ENCODE data around the gene RAP1GAP. TPM values are rescaled to one million over a fixed set of nuclear protein-coding genes. Genes with fewer than 3 reads are reported as not detected.

Gene RAP1GAP
- total RNA-seq, 1 donor from 2014 or later = 1.1 TPM

- FAIRE-seq (no peak), DNase-seq (ENCODE audit: low read depth) (no peak)
- no peak overlapping the region for H3K4me3 ChIP-seq (ENCODE audit: low read depth, low read length)
- TF ChIP-seq, protein P1, sequence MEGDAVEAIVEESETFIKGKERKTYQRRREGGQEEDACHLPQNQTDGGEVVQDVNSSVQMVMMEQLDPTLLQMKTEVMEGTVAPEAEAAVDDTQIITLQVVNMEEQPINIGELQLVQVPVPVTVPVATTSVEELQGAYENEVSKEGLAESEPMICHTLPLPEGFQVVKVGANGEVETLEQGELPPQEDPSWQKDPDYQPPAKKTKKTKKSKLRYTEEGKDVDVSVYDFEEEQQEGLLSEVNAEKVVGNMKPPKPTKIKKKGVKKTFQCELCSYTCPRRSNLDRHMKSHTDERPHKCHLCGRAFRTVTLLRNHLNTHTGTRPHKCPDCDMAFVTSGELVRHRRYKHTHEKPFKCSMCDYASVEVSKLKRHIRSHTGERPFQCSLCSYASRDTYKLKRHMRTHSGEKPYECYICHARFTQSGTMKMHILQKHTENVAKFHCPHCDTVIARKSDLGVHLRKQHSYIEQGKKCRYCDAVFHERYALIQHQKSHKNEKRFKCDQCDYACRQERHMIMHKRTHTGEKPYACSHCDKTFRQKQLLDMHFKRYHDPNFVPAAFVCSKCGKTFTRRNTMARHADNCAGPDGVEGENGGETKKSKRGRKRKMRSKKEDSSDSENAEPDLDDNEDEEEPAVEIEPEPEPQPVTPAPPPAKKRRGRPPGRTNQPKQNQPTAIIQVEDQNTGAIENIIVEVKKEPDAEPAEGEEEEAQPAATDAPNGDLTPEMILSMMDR (IDR thresholded peaks at IDR 0.05; ENCODE audit: insufficient read depth, low read length, severe bottlenecking) = no peak
- H3K27me3 ChIP-seq (ENCODE audit: control insufficient read depth, insufficient read depth, low read length) = peaks cover 9% of the 10 kb centered on the region
- no peaks in the 10 kb centered on the region for H3K36me3 ChIP-seq (ENCODE audit: control insufficient read depth, insufficient read depth, low read length)
These were observed 18.8 kb downstream of the RAP1GAP start for GRCh38 chr1:21650400-21650799.

- Histone ChIP-seq H3K36me3 (ENCODE audit: control insufficient read depth, insufficient read depth, low read length) (no peaks in the 10 kb centered on the region), H3K4me3 (ENCODE audit: low read depth, low read length) (no peak overlapping the region), H3K27me3 (ENCODE audit: control insufficient read depth, insufficient read depth, low read length) (peaks cover 9% of the 10 kb centered on the region)
- FAIRE-seq (no peak), DNase-seq (ENCODE audit: low read depth) (no peak)
- TF ChIP-seq, protein P1 (IDR thresholded peaks at IDR 0.05; ENCODE audit: insufficient read depth, low read length, severe bottlenecking) = no peak
These were observed 19.8 kb downstream of the RAP1GAP start for GRCh38 chr1:21649315-21649714.

- no peaks in the 10 kb centered on the region for H3K36me3 ChIP-seq (ENCODE audit: control insufficient read depth, insufficient read depth, low read length)
- peaks cover 9% of the 10 kb centered on the region for H3K27me3 ChIP-seq (ENCODE audit: control insufficient read depth, insufficient read depth, low read length)
- TF ChIP-seq, protein P1 (IDR thresholded peaks at IDR 0.05; ENCODE audit: insufficient read depth, low read length, severe bottlenecking) = no peak
- DNase-seq (ENCODE audit: low read depth) (no peak), FAIRE-seq (no peak)
- H3K4me3 ChIP-seq (ENCODE audit: low read depth, low read length) = no peak overlapping the region
These were observed 20.4 kb downstream of the RAP1GAP start for GRCh38 chr1:21648791-21649190.

DNA sequence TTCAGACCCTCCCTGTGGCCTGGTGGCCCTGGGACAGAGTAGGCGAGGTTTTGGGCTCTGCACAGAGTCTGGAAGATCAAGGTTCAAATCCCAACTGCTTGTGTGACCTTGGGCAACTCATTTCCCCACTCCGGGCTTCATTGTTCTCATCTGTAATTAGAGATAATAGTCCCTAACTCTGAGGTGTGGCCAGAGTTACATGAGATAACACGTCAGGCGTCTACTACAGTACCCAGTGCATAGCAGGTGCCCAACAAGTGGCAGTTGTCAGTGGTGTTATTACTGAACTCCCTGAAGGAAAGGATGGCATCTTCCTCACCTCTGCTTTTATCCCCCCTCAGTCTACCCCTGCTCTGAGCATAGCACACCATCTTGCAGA is 20.8 kb downstream of the RAP1GAP start:
- TF ChIP-seq, protein P1 (IDR thresholded peaks at IDR 0.05; ENCODE audit: insufficient read depth, low read length, severe bottlenecking) = no peak
- H3K27me3 ChIP-seq (ENCODE audit: control insufficient read depth, insufficient read depth, low read length) = peaks cover 9% of the 10 kb centered on the region
- no peak for FAIRE-seq

DNA sequence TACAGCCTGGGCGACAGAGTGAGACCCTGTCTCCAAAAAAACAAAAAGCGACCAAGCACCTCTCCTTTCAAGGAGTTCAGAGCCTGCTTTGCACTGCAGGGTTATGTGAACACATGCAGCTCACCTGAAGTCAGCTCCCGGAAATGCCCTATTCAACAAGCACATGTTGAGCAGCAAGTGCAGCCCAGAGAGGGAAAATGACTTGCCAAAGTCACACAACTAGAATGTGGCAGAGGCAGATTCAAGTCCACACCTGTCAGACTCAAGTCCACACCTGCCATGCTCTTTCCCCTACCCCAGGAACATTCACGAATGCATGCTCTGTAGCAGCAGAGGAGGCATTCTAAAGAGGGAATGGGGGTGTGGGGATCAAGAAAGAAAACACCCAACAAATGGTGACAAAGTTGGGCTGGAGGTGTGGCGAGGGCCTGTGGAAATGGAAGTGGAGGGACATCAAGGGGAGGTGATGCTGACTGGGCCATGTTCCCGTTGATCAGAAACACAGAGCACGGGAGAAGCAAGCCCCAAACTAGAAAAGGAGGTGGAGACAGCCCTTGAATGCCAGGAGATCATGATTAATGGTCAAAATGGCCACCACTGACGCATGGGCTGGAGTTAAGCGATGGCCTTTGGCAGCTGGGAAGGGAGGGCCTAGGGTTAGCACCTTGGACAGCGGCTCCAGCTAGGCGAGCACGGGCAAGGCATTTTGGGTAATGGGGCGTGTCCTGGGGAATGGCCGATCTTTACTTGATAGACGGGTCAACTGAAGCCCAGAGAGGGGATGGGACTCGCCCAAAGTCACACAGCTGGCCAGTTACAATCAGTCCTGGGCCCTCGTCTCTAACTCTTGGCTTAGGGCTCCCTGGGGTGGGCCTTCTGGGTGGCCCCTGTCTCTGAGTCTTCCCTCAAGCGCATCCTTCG is 21.5 kb downstream of the RAP1GAP start:
- DNase-seq (ENCODE audit: low read depth) (peak; percentile 50), FAIRE-seq (peak; percentile 97)
- H3K27me3 ChIP-seq (ENCODE audit: control insufficient read depth, insufficient read depth, low read length) = peaks cover 9% of the 10 kb centered on the region
- H3K36me3 ChIP-seq (ENCODE audit: control insufficient read depth, insufficient read depth, low read length) = no peaks in the 10 kb centered on the region
- TF ChIP-seq, protein P1 (IDR thresholded peaks at IDR 0.05; ENCODE audit: insufficient read depth, low read length, severe bottlenecking) = no peak
- no peak overlapping the region for H3K4me3 ChIP-seq (ENCODE audit: low read depth, low read length)

More for the DNA sequence above, 20.8 kb downstream of the RAP1GAP start:
- no peaks in the 10 kb centered on the region for H3K36me3 ChIP-seq (ENCODE audit: control insufficient read depth, insufficient read depth, low read length)
- no peak for DNase-seq (ENCODE audit: low read depth)
- H3K4me3 ChIP-seq (ENCODE audit: low read depth, low read length) = no peak overlapping the region
